Ramos (cell line): ENCODE measurements around the gene ATXN10.
"Not testable (repeated sequence)": the region's sequence is repeated elsewhere in the genome, so short reads cannot be mapped to it uniquely, and the experiment has no call there.

Experiments
- in situ Hi-C: fragments of 300-500 bp; cut with MboI; formaldehyde crosslinking; loops from one replicate; pipeline ENCODE4 v1.14.3; 2022; ENCODE audit warnings: low sequenced_read_pairs; ENCODE audit not compliant: unreplicated experiment

The ATXN10 gene

DNA sequence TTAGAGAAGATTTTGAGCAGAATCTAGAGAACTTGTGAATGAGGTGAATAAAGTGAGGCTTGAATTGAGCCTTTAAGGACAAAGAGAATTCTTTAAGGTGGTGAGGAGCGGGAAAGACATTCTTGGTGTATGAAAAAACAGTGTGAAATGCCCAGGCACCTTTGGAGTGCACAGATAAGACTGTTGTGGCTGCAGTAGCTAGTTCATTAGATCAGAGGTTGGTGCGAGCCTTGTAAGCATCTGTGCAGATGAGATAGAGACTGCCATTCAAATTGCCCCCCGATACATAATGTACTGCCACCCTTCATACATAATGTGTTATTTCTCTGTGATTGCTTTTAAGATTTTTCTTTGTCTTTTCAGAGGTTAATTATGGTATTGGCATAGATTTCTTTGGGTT is 31.3 kb downstream of the ATXN10 start:
- in situ Hi-C loops, result no loop called here

- in situ Hi-C loops, result no loop called here
Measured at GRCh38 chr22:45703758-45704157, 32.1 kb downstream of the ATXN10 start.

GRCh38 chr22:45704648-45705047 is 33.0 kb downstream of the ATXN10 start:
- in situ Hi-C loops, result no loop called here

GRCh38 chr22:45707605-45708004 is 36.0 kb downstream of the ATXN10 start:
- in situ Hi-C loops, result no loop called here

DNA sequence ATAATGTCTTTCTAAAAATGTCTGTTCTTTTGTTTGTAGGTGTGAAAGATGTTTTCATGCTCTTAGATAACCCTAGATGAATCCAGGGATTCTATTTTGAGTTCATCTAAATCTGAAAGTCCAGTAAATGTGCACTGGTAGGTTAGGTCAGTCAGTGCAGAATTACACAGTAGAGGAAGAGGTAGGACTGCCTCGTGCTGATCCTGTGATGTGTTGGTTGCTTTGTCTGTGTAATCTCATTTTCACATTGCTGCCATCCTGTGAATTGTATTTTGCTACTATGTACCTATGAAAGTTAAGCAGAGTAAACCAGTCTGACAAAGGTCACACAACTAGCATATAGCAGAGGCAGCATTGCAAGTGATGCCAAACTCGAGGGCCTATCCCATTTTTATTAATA is 36.5 kb downstream of the ATXN10 start:
- in situ Hi-C loops, result no loop called here

- in situ Hi-C loops, result no loop called here
Measured at GRCh38 chr22:45709060-45709739, 37.6 kb downstream of the ATXN10 start.

DNA sequence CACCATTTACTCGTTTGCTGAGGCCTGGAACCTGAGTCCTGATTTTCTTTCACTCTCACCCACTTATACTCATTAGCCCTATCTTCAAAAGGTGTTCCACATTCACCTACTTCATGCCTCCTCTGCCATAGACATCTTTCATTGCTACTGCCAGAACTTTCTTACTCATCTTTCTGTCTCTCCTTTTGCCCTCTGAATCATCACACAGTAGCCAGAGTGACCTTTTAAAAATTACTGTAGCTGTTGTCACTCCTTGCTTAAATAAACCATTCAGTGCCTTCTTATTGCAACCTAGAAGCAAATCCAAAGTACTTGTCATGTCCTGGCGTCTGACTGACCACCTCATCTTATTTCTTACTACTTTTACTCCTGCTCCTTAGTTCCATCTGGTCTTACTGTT is 38.2 kb downstream of the ATXN10 start:
- in situ Hi-C loops, result no loop called here

- in situ Hi-C loops, result no loop called here
Measured at GRCh38 chr22:45710469-45710868, 38.8 kb downstream of the ATXN10 start.

DNA sequence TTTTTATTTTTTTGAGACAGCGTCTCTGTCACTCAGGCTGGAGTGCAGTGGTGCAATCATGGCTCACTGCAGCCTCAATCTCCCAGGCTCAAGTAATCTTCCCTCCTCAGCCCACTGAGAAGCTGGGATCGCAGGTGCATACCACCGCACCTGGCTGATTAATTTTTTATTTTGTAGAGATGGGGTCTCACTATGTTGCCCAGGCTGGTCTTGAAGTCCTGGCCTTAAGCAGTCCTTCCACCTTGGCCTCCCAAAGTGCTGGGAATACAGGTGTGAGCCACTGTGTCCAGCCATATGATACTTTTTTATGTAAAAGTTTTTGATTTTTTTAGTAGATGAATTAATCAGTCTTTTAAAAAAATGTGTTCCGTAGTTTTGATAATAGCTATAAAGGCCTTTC is 42.8 kb downstream of the ATXN10 start:
- in situ Hi-C loops, result not testable (repeated sequence)

- in situ Hi-C loops, result no loop called here
Measured at GRCh38 chr22:45717789-45718188, 46.2 kb downstream of the ATXN10 start.

GRCh38 chr22:45718391-45718790 is 46.8 kb downstream of the ATXN10 start:
- in situ Hi-C loops, result no loop called here

DNA sequence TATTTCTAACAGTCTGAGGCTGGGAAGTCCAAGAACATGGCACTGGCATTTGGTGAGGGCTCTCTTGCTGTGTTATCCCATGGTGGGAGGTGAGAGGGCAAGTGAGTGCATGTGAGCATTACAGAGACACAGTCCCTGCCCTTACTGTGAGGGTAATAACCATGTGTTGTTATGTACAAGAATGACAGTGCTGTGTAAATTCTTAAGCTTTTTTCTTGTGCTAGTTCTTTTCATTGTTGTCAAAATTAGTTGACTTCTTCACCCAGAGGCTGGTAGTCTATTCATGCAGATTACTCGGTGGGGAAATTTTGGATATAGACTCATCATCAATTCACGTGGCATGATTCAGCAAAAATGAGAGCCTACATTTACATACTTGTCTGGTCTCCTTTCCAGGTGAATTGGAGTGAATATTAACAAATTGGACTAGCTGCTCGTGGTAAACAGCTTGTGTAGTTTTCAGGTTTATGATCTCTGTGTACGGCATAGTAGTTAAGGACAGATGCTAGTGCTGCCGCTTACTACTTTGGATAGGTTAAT is 49.3 kb downstream of the ATXN10 start:
- in situ Hi-C loops, result no loop called here

DNA sequence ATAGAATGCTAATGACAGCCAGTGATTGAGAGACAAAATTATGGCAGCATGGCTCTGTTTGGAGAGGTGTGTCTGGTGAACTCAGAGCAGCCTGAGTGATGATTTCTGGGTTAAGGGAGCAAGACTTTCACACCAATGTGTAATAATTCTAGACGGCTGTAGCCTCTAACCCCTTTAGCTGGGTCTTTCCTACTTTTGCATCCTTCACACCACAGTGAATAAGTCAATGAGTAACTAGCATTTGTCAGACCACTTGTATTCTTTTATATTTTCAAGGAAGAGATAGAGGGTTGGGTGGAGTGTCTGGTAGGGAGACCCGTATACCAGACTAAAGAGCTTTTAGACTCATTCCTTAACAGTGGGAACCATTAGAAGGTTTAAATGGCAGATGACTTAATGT is 50.4 kb downstream of the ATXN10 start:
- in situ Hi-C loops, result no loop called here

- in situ Hi-C loops, result no loop called here
Measured at GRCh38 chr22:45726081-45726480, 54.4 kb downstream of the ATXN10 start.

DNA sequence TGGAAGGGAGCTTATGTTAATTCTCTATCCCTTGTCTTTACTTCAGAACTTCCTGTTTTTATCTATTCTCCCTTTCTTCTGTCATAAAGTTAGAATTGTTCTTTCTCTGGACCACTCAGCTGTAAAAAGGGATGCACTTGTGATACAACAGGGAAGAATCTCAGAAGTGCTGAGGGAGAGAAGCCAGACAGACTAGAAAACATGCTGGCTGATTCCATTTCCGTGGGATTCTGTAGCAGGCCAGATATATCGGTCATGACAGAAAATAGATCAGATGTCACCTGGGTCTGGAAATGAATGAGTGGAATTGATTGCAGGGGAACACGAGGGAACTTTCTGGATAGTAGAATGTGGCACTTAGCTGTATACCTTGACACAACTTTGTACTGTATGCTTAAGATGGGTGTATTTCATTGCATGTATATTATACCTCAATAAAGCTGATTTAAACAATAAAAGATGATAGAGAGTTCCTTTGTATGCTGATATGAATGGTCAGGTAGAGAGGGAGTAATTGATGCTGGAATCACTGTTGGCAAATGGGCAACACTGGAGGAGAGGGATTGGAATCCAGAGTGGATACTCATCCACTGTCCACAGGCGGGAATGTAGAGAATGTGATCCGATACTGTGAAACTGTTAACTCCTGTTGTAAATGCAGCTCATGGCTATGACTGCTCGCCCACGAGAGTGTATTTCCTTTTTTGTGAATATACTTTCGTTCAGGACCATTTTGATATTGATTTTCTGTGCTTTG is 59.6 kb downstream of the ATXN10 start:
- in situ Hi-C loops, result no loop called here

DNA sequence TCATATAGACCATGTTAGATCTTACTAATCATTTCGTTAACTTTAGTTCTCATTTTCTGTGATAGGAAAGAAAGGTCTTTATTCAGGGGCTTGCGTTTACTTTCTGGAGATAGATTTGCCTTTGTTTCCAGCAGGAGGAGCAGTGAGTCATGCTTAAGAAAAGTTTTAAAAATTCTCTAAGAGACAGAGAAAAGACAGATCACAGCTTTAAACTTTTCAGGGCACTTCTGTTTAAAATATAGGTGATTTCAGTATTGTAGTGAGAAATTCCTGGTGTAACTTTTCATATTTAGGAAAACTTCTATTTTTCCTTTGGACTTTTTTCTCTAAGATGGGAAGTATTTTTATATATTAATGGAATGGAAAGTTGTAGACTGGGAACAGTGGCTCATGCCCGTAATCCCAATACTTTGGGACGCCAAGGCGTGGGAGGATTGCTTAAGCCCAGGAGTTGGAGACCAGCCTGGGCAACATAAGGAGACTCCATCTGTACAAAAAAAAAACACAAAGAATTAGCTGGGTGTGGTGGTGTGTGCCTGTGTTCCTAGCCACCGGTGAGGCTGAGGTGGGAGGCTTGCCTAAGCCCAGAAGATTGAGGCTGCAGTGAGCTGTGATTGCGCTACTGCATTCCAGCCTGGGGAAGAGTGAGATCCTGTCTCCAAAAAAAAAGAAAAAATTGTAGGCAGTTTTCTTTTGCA is 60.3 kb downstream of the ATXN10 start:
- in situ Hi-C loops, result no loop called here

- in situ Hi-C loops, result no loop called here
Measured at GRCh38 chr22:45735273-45735672, 63.6 kb downstream of the ATXN10 start.

GRCh38 chr22:45738206-45738605 is 66.6 kb downstream of the ATXN10 start:
- in situ Hi-C loops, result no loop called here

- in situ Hi-C loops, result no loop called here
Measured at GRCh38 chr22:45740236-45740635, 68.6 kb downstream of the ATXN10 start.

DNA sequence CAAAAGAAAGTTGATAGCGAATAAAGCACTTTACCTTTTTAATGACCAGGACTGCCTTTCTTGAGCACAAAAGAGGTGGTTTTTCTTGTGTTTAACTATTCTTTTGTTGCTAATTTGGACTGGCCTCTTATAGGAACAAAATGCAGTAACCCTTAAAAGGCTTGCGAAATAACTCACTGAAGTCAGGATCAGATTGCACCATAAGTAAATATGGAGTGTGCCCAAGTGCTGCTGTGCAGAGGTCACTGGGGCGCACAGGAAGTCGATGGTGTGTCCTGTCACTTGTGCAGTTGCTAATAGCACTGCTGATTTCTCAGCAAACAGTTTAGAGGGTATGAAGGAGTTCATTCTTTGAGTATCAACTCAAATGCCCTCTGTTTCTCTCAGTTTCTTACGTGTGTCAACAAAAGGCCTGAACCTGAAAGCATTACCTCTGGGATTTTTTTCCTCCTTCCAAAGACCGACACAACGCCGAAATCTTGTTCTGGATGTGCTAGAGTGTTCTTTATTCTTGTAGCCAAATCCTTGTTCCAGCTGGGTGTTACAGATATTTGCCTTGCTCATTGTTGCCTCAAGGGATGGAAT is 71.3 kb downstream of the ATXN10 start:
- in situ Hi-C loops, result no loop called here

GRCh38 chr22:45743687-45744086 is 72.1 kb downstream of the ATXN10 start:
- in situ Hi-C loops, result no loop called here
